OCI-M1 (cell line): ENCODE results near the gene RO60.
"Not testable (repeated sequence)": the region's sequence is repeated elsewhere in the genome, so short reads cannot be mapped to it uniquely, and the experiment has no call there.

Experiments used
- DNase-seq: peaks from one replicate; lab custom pipeline; 2025; lab: John Stamatoyannopoulos, UW

Gene RO60

GRCh38 chr1:193059282-193060114 lies at the start of gene RO60, which contains the start of gene UCHL5:
TSS of gene RO60 (plus strand) at chr1:193059612. CDS start at chr1:193069055, 9,443 bp downstream.
TSS of gene UCHL5 (minus strand) at chr1:193059360. CDS start at chr1:193059260, 100 bp downstream.
- DNase-seq, result peak; percentile 99

- DNase-seq, result no peak
Observed at GRCh38 chr1:193011406-193011805, 48.0 kb upstream of the RO60 start.

GRCh38 chr1:193013005-193013404 lies 46.4 kb upstream of the RO60 start:
- DNase-seq, result no peak

GRCh38 chr1:193013707-193014106 lies 45.7 kb upstream of the RO60 start:
- DNase-seq, result no peak

- DNase-seq, result no peak
Observed at GRCh38 chr1:193014400-193014799, 45.0 kb upstream of the RO60 start.

- DNase-seq, result no peak
Observed at GRCh38 chr1:193016788-193017187, 42.6 kb upstream of the RO60 start.

GRCh38 chr1:193019442-193020026 lies 39.9 kb upstream of the RO60 start:
- DNase-seq, result peak; percentile 80

- no peak for DNase-seq
Observed at GRCh38 chr1:193025218-193025617, 34.2 kb upstream of the RO60 start.

- no peak for DNase-seq
Observed at GRCh38 chr1:193030280-193030679, 29.1 kb upstream of the RO60 start.

- DNase-seq, result peak; percentile 61
Observed at GRCh38 chr1:193031431-193031830, 28.0 kb upstream of the RO60 start.

GRCh38 chr1:193032643-193033427 lies 26.6 kb upstream of the RO60 start:
- DNase-seq, result not testable (repeated sequence)

GRCh38 chr1:193033610-193034009 lies 25.8 kb upstream of the RO60 start:
- DNase-seq, result no peak

GRCh38 chr1:193036337-193037047 lies 22.9 kb upstream of the RO60 start:
- no peak for DNase-seq

GRCh38 chr1:193040011-193040410 lies 19.4 kb upstream of the RO60 start:
- DNase-seq, result no peak

- no peak for DNase-seq
Observed at GRCh38 chr1:193042766-193043691, 16.4 kb upstream of the RO60 start.

GRCh38 chr1:193048913-193049312 lies 10.5 kb upstream of the RO60 start:
- not testable (repeated sequence) for DNase-seq

GRCh38 chr1:193054169-193054675 lies 5.2 kb upstream of the RO60 start:
- no peak for DNase-seq

- peak; percentile 85 for DNase-seq
Observed at GRCh38 chr1:193058529-193059281, 707 bp upstream of the RO60 start.

- no peak for DNase-seq
Observed at GRCh38 chr1:193060115-193060403, 647 bp downstream of the RO60 start.

GRCh38 chr1:193060406-193060805 lies 994 bp downstream of the RO60 start:
- peak; percentile 61 for DNase-seq
